ENCODE measurements around the gene ITFG1.

GRCh38 chr16:47470810-47471209 is 9.9 kb upstream of the ITFG1 start:
- TF ChIP-seq SIN3A (IDR thresholded peaks at IDR 0.05; ENCODE audit: borderline replicate concordance, insufficient read depth, low read length) (no peak), REST (IDR thresholded peaks at IDR 0.05; ENCODE audit: insufficient read depth in 1 of 2, low read depth in 2 of 2, low read length in 2 of 2) (no peak)
